HG03066 (cell line): ENCODE data around the gene TMEM88.
"Not testable (repeated sequence)": the region's sequence is repeated elsewhere in the genome, so short reads cannot be mapped to it uniquely, and the experiment has no call there.

Source experiments
- ATAC-seq: cut with Tn5 transposase; IDR thresholded peaks from one replicate; pipeline ENCODE4 v1.9.1; 2021; ENCODE audit warnings: low read depth; ENCODE audit not compliant: unreplicated experiment

The TMEM88 gene

DNA sequence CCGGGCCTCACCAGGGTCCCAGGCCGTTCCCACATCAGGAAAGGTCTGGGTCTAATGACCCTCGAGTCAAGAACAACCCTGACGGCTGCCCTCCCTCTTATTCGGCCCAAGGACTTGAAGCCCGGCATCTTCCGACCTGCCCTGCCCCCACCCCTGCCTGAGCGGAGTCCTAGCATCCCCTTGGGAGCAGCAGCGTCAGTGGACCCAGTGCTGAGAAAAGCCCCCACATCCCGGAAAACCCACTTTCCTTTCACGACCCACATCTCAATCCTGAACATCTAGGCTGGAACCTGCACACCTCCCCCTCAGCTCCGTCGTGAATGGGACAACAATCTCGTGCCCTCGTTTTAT, 769 bp downstream of the TMEM88 start:
- no peak for ATAC-seq

DNA sequence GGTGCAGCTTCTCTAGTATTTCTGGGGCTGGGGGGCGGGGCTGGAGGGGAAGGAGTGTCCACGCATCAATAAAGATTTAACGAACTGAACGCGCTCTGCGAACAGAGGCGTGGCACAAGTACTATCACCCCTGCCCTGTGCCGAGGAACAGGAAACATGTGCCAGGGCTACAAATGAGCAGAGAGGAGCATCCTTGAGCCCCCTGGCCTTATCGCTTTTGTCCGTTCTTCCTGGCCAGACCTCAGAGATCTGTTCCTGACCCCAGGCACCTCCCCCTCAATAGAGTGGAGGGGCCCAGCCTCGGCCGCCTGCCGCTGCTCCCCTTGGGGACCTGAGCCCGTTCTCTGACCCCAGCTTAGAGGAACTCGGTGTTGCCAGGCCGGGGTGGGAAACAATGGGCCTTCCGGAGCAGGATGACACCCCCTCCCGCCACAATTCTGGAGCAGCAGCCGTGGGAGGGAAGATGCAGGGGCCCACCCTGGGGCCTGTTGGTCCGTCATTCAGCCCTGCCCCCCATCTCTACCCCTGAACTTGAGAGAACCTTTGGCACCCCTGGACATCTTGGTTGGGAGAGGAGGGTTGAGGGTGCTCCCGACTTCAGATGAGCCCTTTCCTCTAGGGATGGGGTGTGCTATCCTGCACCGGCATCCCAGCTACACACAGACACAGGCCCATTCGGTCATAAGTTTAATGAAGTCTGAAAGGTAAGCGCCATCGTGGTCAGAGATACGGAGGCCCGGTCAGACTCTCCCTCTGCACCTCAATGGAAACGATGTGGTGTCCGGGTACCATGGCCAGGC, 1.3 kb downstream of the TMEM88 start:
- ATAC-seq = no peak

DNA sequence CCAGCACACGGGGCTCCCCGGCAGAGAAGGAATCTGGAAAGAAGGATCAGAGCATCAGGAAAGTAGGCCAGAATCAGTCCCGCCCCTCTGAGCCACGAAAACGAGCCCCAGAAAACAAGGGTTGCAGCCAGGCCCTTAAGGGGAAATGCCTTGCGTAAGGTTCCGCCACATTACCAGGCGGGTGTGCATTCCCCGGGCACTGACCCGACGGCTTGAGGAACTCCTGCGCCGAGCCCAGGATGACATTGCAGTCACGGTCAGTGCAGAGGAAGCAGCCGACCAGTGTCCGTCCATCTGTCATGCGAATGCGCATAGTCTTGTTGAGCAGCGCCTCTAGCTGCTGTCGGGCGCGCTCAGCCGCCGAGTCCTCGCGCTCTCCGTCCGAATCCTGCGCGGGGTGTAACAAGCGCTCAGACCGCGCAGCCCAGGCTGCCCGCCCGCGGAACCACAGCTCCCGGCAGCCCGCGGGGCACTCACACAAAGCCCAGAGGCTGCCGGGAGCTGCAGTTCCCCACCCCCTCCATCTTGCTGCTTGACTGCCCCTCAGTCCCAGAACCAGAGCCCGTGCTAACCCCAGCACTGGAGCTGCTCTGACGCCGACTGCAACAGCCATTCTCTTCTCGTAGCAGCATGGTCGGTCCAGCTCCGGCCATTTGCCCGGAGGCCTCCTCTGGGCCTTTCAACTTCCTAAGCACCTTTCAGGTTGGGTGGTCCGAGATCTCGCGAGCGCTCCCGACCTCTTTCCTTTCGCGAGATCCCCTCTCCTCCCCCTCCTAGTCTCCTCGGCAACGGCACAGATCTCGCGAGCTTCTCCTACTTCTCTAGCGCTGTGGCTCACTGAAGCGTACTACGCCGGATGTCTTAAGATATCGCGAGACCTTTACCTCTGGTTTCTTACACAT, 2.2 kb downstream of the TMEM88 start, which contains the start of gene NAA38:
TSS of gene NAA38 (minus strand) at position 749 of the 902 bp plus-strand sequence. CDS start at position 653, 96 bp downstream.
- ATAC-seq = peak; percentile 70

DNA sequence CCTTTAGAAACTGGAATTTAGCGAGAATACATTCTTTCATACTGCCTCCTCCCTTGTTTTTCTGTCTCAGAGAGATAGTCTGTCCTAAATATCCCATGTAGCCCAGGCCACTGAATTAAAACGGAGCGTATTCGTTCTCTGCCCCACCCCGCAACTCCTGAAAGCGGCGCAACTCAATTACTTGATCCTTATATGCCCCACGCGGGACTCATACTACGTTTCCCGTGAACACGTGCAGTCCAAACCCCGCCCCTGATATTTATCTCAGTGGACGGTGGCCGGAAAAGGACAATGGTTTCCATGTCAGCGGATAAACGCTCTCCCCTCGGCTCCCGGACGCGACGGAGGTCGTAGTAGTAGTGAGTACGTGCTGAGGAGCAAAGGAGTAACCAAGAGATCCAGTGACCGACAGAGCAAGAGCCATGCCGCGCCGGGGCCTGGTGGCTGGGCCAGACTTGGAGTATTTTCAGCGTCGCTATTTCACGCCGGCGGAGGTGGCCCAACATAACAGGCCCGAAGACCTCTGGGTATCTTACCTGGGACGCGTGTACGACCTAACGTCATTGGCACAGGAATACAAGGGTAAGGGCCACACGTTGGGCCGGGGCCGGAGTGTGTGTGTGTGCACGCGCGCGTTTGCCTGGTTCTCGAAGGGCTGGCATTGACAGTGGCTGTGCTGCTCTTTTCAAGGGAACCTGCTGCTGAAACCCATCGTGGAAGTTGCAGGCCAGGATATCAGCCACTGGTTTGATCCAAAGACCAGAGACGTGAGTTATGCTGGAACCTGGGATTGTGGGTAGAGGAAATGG, 3.1 kb downstream of the TMEM88 start, which contains the start of gene CYB5D1:
TSS of gene CYB5D1 (plus strand) at position 291 of the 809 bp plus-strand sequence. CDS start at position 423, 132 bp downstream.
- peak; percentile 37 for ATAC-seq

DNA sequence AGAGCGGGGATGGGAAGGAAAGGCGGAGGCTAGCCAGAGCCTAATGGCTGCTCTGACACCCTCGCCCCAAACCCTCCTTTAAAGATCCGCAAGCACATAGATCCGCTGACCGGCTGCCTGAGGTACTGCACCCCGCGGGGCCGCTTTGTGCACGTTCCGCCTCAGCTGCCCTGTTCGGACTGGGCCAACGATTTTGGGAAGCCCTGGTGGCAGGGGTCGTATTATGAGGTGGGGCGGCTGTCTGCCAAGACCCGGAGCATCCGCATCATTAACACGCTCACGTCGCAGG, 3.6 kb downstream of the TMEM88 start:
- no peak for ATAC-seq

DNA sequence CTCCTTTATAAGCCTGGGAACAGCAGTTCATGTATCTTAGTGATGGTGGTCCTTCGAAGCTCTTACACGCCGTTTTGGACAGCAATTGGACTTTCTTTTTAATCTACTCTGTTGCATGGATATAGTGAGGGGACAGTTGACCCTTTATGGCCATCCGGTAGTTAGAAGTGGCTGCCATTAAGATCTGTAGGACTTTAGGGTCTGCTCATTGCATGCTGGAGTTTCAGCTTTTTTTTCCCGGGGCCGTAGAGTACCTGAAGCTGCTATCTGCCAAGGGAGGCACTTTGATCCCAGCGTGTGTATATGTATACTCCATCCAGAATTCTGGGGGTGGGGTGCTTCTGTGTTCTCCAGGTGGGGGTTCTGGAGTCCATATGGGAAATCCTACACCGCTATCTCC, 4.2 kb downstream of the TMEM88 start:
- no peak for ATAC-seq

DNA sequence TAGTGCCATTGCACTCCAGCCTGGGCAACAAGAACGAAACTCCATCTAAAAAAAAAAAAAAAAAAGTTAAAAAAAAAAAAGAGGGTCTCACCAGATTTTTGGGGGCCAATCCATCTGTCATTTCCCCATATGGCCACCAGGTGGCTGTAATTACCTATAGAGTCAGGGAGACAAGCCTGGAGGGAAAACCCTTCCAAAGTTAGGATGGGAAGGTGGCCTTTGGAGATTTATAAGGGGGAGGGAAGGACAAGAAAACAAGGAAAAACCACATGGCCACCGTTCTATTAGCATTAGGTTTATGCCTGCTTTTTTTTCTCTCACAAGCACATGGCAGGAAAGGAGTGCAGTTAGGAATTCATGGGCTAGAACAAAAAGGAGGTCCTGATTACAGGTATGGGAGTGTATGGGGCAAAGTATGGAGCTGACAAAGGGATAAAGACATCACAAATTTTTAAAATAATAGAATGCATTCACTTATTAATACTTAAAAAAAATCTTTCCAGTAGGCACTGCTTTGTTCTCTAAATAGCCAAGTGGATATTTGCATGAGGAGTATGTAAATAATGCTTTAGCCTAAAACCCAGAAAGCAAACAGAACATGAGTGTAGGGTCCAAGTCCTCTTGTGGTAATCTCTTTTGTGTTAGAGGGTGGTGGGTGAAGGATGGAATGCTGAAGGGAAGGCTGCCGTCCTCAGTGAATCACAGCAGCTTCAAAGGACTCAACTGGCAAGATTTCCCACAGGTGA, 8.0 kb downstream of the TMEM88 start:
- no peak for ATAC-seq

DNA sequence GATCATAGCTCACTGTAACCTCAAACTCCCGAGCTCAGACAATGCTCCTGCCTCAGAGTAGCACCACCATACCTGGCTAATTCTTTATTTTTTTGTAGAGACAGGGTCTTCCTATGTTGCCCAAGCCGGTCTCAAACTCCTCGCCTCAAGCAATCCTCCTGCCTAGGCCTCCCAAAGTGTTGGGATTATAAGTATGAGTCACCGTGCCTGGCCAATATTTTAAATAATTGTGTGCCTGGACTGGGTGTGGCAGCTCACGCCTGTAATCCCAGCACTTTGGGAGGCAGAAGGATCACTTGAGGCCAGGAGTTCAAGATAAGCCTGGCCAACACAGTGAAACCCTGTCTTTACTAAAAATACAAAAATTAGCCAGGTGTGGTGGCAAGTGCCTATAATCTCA, 9.5 kb downstream of the TMEM88 start:
- ATAC-seq = not testable (repeated sequence)

DNA sequence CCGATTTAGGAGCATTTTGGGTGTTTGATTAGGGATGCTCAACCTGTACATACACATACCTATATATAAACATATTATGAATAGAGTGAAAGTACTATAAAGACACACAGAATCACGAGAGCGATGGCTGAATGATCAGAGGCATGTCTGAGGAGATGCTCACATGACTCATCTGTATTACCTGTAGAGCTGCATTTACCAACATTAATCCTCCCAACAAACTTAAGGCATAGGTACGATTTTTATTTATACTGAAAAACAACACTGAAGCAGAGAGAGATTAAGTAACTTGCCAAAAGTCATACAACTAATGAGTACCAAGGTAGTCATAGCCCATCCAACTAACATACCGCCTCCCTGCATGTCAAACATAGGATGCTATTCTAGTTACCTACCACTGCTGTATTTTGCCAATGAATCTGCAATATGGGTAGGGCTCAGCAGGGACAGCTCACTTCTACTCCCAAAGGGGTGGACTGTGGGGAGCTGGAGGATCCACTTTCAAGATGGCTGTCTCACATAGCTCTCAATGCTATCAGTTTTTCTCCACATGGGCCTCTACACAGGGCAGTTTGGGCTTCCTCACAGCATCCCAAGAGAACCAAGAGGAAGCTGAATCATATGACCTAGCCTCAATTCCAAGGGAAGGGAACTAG, 10.3 kb downstream of the TMEM88 start:
- no peak for ATAC-seq

DNA sequence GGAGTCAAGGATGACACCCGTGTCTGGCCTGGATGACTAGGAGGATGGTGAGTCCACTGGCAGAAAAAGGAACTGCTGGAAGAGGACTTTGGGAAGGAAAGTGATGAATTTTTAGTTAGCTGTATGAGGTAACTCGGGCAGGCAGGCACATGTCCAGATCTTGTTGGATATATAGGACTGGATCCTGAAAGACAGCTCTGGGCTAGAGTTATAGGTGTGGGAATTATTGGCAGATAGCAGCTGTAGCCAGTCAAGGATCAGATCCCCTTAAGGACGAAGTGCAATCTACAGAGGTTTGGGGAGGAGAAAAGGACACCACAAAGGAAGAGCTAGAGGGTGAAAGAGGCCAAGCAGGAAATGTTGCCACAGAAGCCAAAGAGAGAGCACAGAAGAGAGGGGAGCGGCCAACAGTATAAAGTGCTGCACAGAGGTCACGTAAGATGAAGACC, 13.0 kb downstream of the TMEM88 start:
- no peak for ATAC-seq

DNA sequence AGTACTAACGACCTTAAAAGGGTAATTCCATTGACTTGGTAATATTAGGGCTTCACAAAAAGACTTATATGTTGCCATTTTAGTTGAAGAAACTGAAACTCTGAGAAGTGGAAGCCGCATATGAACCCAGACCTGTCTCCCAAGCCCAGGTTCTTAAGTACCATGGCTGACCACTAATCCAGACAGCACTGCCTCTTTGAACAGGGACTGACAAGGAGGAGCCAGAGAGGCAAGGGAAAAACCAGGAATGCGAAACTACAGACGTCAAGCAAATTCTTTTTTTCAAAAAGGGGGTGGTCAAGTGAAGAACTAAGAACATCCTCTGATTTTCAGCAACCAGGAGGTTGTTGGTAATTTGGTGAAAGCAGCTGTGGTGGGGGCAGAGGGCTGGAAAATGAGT, 18.2 kb downstream of the TMEM88 start:
- ATAC-seq = no peak

DNA sequence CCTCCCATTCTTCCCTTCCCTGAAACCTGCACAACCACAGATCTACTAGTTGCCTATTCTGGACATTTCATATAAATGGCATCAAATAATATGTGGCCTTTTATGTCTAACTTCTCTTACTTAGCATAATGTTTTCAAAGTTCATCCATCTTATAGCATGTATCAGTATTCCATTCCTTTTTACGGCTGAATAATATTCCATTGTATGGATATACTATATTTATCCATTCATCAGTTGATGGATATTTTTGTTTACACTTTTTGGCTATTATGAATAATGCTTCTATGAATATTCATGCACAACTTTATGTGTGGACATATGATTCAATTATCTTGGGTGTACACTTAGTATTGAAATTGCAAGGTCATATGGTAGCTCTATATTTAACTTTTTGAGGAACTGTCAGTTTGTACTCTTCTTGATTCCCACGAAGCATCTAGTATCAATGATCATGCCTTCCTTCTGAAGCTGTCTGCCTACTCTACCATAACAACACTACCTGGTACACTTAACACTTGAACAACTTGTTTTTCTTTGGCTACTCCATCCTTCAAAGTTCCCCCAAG, 21.0 kb downstream of the TMEM88 start:
- ATAC-seq = no peak

DNA sequence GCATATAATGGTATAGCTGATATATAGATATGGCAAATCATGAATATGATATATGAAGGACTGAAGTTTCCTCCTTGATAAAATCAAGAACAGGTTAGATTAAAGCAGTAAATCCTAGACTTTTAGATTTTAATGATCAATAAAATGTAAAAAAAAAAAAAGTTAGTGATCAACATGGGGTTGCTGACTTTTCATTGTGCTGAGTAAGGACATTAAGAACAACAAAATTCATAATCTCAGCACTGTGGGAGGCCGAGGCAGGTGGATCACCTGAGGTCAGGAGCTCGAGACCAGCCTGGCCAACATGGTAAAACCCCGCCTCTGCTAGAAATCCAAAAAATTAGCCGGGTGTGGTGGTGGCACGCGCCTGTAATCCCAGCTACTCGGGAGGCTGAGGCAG, 23.4 kb downstream of the TMEM88 start:
- ATAC-seq = no peak

DNA sequence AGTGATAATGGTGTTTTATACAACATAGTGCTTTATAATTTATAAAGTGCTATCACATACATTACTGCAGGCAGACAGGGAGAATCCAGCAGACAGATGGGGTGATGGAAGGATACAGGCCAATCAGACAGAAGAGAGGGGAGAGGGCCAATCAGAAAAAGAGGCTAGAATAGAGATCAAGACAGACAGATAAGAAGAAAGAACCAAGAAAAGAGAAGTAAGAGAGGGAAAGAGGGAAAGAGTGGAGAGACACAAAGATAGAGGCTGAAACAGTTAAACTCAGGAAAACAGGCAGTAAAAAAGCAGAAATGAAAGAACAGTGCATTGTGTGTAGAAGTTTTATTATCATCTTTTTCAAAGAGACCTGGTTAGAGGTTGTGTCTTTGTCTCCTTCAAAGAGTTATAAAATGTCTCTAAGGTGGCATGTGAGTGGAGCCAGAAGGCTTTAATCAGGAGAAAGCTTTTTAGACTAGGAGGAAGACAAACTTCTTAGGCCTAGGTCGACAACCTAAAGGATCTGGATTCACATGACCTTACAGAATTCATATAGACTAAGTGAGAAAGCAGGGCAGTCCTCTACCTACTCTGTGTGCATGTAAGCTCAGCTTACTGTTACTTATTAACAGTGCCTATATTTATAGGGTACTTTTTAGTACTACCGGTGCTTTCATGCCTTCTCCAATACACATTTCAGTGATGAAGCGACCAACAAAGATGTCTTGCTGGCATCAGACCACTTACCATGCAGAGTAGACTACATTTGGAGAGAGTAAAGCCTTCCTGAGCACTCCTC, 25.4 kb downstream of the TMEM88 start:
- no peak for ATAC-seq

DNA sequence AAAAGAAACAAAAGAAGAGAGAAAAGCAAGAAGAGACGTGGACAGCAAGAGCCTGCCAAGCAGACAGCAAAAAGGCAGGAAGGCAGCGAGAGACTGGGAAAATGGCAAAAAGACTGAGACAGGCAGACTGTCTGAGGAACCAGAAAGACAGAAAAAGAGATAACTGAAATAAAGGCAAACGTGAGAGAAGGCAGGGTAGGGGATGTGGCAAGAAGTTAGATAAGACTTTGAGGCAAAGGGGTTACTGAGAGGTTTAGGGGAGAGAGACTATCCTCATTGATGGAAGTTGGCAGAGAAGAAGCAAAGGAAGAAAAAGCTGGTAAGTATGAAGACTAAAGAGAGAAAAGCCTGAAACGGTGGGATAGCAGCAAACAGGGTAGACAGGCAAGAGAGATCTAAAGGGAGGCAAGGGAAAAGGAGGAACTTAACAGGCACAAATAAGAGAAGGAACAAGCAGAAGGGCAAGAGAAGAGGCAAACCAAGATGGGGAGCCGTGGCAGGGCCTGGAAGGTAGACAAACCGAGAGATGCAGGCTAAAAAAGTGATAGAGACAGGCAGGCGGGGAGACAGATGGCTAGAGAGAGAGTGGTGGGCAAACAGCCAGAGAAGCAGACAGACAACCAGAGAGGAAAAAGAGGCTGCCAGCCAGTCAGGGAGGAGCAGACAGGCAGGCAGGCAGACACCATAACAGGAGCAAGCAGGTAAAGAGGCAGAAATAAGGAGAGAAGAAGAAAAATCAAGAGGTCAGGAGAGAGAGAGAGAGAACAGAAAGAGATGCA, 26.6 kb downstream of the TMEM88 start:
- ATAC-seq = no peak

DNA sequence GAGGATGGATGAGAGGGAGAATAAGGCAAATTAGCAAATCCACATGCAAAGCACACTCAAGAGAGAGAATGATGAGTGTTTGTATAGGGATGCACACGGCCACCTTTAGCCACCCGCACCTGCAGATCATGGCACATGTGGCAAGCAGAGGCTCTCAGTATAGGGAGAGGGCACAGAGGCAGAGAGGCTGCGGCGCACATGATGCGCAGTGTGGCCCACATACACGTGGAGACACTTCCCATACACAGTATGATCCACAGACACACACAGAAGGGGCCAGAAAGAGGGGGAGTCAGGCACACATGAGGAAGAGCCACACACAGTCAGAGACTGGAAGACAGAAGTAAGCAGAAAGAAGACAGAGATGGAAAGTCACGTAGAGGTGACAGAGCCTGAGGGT, 27.2 kb downstream of the TMEM88 start:
- no peak for ATAC-seq

DNA sequence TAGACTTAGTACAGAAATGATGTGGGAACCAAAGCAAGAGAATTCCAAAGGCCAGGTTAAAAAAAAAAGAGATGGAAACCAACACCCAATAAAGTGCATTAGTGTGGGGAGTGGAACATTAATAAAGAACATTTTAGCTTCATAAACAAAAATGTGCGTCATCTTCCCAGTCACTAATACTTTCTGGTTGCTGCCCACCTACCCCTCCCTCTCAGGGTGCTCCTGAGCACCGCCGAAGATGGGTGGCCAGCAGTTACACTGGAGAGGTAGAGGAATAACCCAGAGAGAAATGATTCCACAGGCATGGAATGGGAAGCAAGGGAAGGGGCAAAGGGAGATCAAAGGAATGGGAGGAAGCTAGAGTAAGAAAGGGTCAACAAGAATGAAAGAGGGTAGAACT, 27.8 kb downstream of the TMEM88 start:
- no peak for ATAC-seq
